Erythroblast (primary cell): Measurements from ENCODE around the gene LONRF3.

Experiments
- GATA1 ChIP-seq: IDR thresholded peaks from 2 replicates; pipeline ENCODE4 v1.6.1; 2011; ENCODE audit warnings: low read depth, mild to moderate bottlenecking, control low read depth, low read length, moderate library complexity
- POLR2A ChIP-seq: IDR thresholded peaks from 2 replicates; pipeline ENCODE4 v1.6.1; 2011; ENCODE audit warnings: mild to moderate bottlenecking, low read length

GRCh38 chrX:119010491-119010890, 36.1 kb downstream of the LONRF3 start:
- TF ChIP-seq POLR2A (no peak), GATA1 (no peak)
